CD14-positive monocyte (primary cell): ENCODE results near the gene PRKN. TPM values are rescaled to one million over a fixed set of nuclear protein-coding genes. Genes with fewer than 3 reads are reported as not detected.
A peak's percentile ranks its signal among the peaks of the same experiment; 100 is the strongest.

ENCODE experiments used
- DNase-seq, 3 donors: peaks; one replicate each; pipeline ENCODE4 v3.0.0-alpha.2; 2011 to 2022
- H2AFZ ChIP-seq: 2 replicates; pipeline ENCODE4 v1.6.0; 2012; ENCODE audit warnings: mild to moderate bottlenecking, low read depth, low read length, inconsistent platforms; ENCODE audit not compliant: insufficient read depth, poor library complexity, severe bottlenecking
- H3K27ac ChIP-seq, 2 donors: 1 replicate in 1 of 2; 2 replicates in 1 of 2; pipeline ENCODE4 v1.5.1; 2012 to 2013; ENCODE audit warnings: low read length in 2 of 2, control low read depth in 1 of 2, inconsistent platforms in 1 of 2, low read depth in 1 of 2, mild to moderate bottlenecking in 1 of 2
- H3K27me3 ChIP-seq, 2 donors: one replicate each; pipeline versions ENCODE4 v1.6.0 to v1.6.1; 2011 to 2013; ENCODE audit warnings: low read length in 2 of 2; ENCODE audit not compliant: control insufficient read depth in 2 of 2, insufficient read depth in 2 of 2
- H3K36me3 ChIP-seq, 2 donors: replicated peaks in 1 of 2; 1 replicate in 1 of 2; 2 replicates in 1 of 2; pipeline versions ENCODE4 v1.5.1 to v1.6.1; 2012 to 2013; ENCODE audit warnings: low read length in 2 of 2, control low read depth in 1 of 2, inconsistent platforms in 1 of 2, mild to moderate bottlenecking in 1 of 2; ENCODE audit not compliant: insufficient read depth in 2 of 2, control insufficient read depth in 1 of 2
- H3K4me1 ChIP-seq, 2 donors: 1 replicate in 1 of 2; 2 replicates in 1 of 2; pipeline versions ENCODE4 v1.5.1 to v1.6.1; 2012 to 2013; ENCODE audit warnings: low read length in 2 of 2, control low read depth in 1 of 2, inconsistent platforms in 1 of 2, mild to moderate bottlenecking in 1 of 2, moderate library complexity in 1 of 2; ENCODE audit not compliant: insufficient read depth in 2 of 2, control insufficient read depth in 1 of 2
- H3K4me2 ChIP-seq: replicated peaks from 2 replicates; pipeline ENCODE3; 2012; ENCODE audit warnings: low read length, moderate library complexity, mild to moderate bottlenecking; ENCODE audit not compliant: poor library complexity, severe bottlenecking; ENCODE audit errors: extremely low read depth
- H3K4me3 ChIP-seq, 3 experiments: fragments of 200-600 bp in 1 of 3; sonication (generic) in 1 of 3; replicated peaks in 1 of 3; 1 replicate in 2 of 3; 2 replicates in 1 of 3; pipeline ENCODE4 v1.5.1; 2011 to 2013; ENCODE audit warnings: low read length in 3 of 3, mild to moderate bottlenecking in 3 of 3, control low read depth in 2 of 3, low read depth in 2 of 3, inconsistent platforms in 1 of 3, moderate library complexity in 1 of 3
- H3K79me2 ChIP-seq: 2 replicates; pipeline ENCODE4 v1.6.0; 2012; ENCODE audit warnings: mild to moderate bottlenecking, control low read depth, inconsistent platforms, low read length, moderate library complexity; ENCODE audit not compliant: insufficient read depth
- H3K9ac ChIP-seq: 2 replicates; pipeline ENCODE4 v1.6.0; 2017; ENCODE audit warnings: low read length, mild to moderate bottlenecking; ENCODE audit not compliant: insufficient read depth, poor library complexity, severe bottlenecking
- H3K9me3 ChIP-seq, 2 donors: replicated peaks in 1 of 2; 1 replicate in 1 of 2; 2 replicates in 1 of 2; pipeline versions ENCODE4 v1.5.1 to v1.6.1; 2012 to 2013; ENCODE audit warnings: low read length in 2 of 2, control low read depth in 1 of 2; ENCODE audit not compliant: control insufficient read depth in 1 of 2, insufficient read depth in 1 of 2
- H4K20me1 ChIP-seq: 2 replicates; pipeline ENCODE4 v1.6.0; 2012; ENCODE audit warnings: mild to moderate bottlenecking, low read length, control low read depth, moderate library complexity; ENCODE audit not compliant: insufficient read depth
- H3K27ac Mint-ChIP-seq, 7 donors: one replicate each; pipeline ENCODE4 v1.8.0; 2020; ENCODE audit warnings: mild to moderate bottlenecking in 7 of 7, mixed read lengths in 7 of 7, moderate library complexity in 6 of 7, inconsistent platforms in 2 of 7
- H3K27me3 Mint-ChIP-seq, 3 donors: one replicate each; pipeline ENCODE4 v1.8.0; 2021 to 2022; ENCODE audit warnings: low read depth in 3 of 3, mild to moderate bottlenecking in 3 of 3, mixed read lengths in 3 of 3, moderate library complexity in 3 of 3, inconsistent platforms in 1 of 3
- H3K36me3 Mint-ChIP-seq, 2 donors: one replicate each; pipeline ENCODE4 v1.8.0; 2020; ENCODE audit warnings: mixed read lengths in 2 of 2, inconsistent platforms in 1 of 2, mild to moderate bottlenecking in 1 of 2
- H3K4me1 Mint-ChIP-seq: one replicate; pipeline ENCODE4 v1.8.0; 2020; ENCODE audit warnings: mild to moderate bottlenecking, mixed read lengths
- H3K4me3 Mint-ChIP-seq, 2 donors: one replicate each; pipeline ENCODE4 v1.8.0; 2020; ENCODE audit warnings: mild to moderate bottlenecking in 2 of 2, mixed read lengths in 2 of 2, moderate library complexity in 1 of 2
- H3K9me3 Mint-ChIP-seq, 7 donors: one replicate each; pipeline ENCODE4 v1.8.0; 2020 to 2022; ENCODE audit warnings: mixed read lengths in 7 of 7, mild to moderate bottlenecking in 6 of 7, moderate library complexity in 6 of 7, inconsistent platforms in 2 of 7
- CTCF ChIP-seq: fragments of 200-600 bp; IDR thresholded peaks from one replicate; pipeline ENCODE4 v1.8.0; 2022; ENCODE audit warnings: antibody characterized with exemption, mild to moderate bottlenecking
- WGBS: methylation state at CpG from one replicate; pipeline ENCODE4 v1.1.5; 2013; ENCODE audit warnings: missing lambda C conversion rate; ENCODE audit not compliant: insufficient coverage; 5-methylcytosine and 5-hydroxymethylcytosine counted together
- intact Hi-C, 2 donors: fragments of 100-400 bp; cut with micrococcal nuclease; formaldehyde crosslinking; loops; one replicate each; pipeline versions ENCODE4 v1.15.0 to v1.15.1; 2023
- polyA plus RNA-seq, 3 donors: library from polyadenylated mRNA; depleted of rRNA in 1 of 3; unstranded in 2 of 3; stranded (reverse) in 1 of 3; fragments of 300-500 nt in 2 of 3; fragments of >200 nt in 1 of 3; fragmentation: Illumina TruSeq in 2 of 3; gene quantifications; 1 replicate in 2 of 3; 2 replicates in 1 of 3; pipeline ENCODE4 v1.2.3, GENCODE V29; 2012 to 2021

The PRKN gene
- polyA plus RNA-seq, 3 donors, result 0.19 to 0.21 TPM; not detected in 1

- H2AFZ ChIP-seq, result no peak overlapping the region
- no peaks in the 10 kb centered on the region for H4K20me1 ChIP-seq
- no peaks in the 10 kb centered on the region for H3K4me1 Mint-ChIP-seq
- H3K9ac ChIP-seq, result no peak overlapping the region
- DNase-seq, result no peak
- no peak overlapping the region for H3K4me3 Mint-ChIP-seq
- no CpG with 5 or more reads among the region's 2 CpGs for WGBS
- no peaks in the 10 kb centered on the region for H3K36me3 Mint-ChIP-seq
- peaks cover 5 to 15% (median 6%) of the 10 kb centered on the region in 7 donors for H3K9me3 Mint-ChIP-seq
- H3K27me3 Mint-ChIP-seq, result peaks cover 0 to 2% (median 2%) of the 10 kb centered on the region in 3 donors
- no peaks in the 10 kb centered on the region for H3K4me1 ChIP-seq
- H3K27ac ChIP-seq, result no peak overlapping the region
- H3K27ac Mint-ChIP-seq, result no peak overlapping the region
- TF ChIP-seq CTCF, result no peak
- H3K79me2 ChIP-seq, result no peaks in the 10 kb centered on the region
- H3K4me2 ChIP-seq, result no peak overlapping the region
- H3K27me3 ChIP-seq, result no peaks in the 10 kb centered on the region
- peaks cover 20% of the 10 kb centered on the region in 2 donors for H3K9me3 ChIP-seq
- intact Hi-C loops, result no loop called here
- no peaks in the 10 kb centered on the region for H3K36me3 ChIP-seq
- no peak overlapping the region for H3K4me3 ChIP-seq
Observed at GRCh38 chr6:162416307-162416706, 311.3 kb downstream of the PRKN start.

- Histone ChIP-seq H3K27me3 (no peaks in the 10 kb centered on the region), H3K9ac (no peak overlapping the region), H3K4me3 (no peak overlapping the region), H3K79me2 (no peaks in the 10 kb centered on the region), H3K4me2 (no peak overlapping the region), H3K9me3 (peaks cover 7 to 21% of the 10 kb centered on the region in 2 donors), H3K27ac (no peak overlapping the region), H3K4me1 (no peaks in the 10 kb centered on the region), H3K36me3 (no peaks in the 10 kb centered on the region), H4K20me1 (no peaks in the 10 kb centered on the region), H2AFZ (no peak overlapping the region)
- Mint-ChIP-seq H3K27me3 (peaks cover 0 to 2% (median 2%) of the 10 kb centered on the region in 3 donors), H3K4me3 (no peak overlapping the region), H3K4me1 (no peaks in the 10 kb centered on the region), H3K27ac (peak overlapping the region in 1 of 7 donors; percentile 41), H3K9me3 (peaks cover 0 to 14% (median 6%) of the 10 kb centered on the region in 7 donors), H3K36me3 (no peaks in the 10 kb centered on the region)
- no peak for DNase-seq
- TF ChIP-seq CTCF, result no peak
- no CpG with 5 or more reads among the region's 8 CpGs for WGBS
- intact Hi-C loops, result no loop called here
Observed at GRCh38 chr6:162409741-162410691, 317.6 kb downstream of the PRKN start.
